GM18526 (cell line): ENCODE data around the gene CEP170.

ENCODE experiments used
- POLR2A ChIP-seq: IDR thresholded peaks from 3 replicates; pipeline ENCODE4 v1.6.1; 2011; ENCODE audit not compliant: insufficient read length; ENCODE audit errors: extremely low read depth

The CEP170 gene

DNA sequence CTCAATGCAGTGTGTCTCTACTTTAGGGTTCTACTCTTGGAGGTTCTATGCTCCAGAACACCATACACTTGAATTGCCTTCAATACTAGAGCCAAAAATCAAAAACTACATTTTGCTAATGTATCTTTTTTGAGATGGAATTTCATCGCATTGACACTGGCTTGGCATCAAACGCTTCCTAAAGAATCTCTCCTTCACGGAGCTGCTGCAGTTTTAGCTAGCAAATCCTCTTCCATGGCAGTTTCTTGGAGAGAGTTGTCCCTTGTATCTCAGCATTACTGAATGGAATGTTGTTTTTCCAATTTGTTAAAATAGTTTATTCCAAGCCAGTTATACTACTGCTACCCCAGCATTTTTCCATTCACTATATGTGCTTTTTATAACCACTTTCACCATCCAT is 18.4 kb upstream of the CEP170 start:
- no peak for TF ChIP-seq POLR2A

DNA sequence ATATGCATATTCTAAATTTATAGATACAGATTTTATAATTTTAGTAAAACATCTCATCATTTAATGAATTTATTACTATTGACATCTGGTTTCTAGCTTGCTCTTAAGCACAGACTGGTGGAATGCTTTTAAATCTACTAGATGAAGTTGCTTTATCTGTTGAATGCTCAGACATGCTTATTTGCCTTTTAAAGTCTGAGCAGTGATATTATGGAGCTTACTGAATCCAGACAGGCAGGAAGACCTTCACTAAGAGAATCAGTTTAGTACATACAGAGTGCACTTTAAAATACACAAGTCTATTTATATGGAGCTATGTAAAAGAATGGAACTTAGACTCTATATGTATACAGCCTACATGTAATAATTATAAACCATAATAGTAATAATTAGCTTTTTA is 17.3 kb upstream of the CEP170 start:
- no peak for TF ChIP-seq POLR2A

DNA sequence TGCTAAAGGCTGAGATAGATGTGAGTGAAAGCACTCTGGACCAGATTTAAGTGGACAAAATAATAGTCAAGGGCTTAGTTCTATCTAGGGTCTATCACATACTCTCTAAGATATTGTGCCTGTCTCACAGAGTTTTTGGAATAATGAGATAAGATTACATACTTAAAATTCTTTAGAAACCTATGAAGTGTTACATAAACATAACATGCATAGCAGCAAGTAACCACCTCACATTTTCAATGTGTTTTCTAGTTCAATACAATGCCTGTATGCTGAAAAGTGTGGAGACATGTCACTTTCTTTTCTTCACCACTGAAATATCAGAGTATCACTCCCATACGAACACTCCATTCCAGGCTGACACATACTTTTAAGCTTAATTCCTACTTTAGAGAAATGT is 16.9 kb upstream of the CEP170 start:
- no peak for TF ChIP-seq POLR2A

DNA sequence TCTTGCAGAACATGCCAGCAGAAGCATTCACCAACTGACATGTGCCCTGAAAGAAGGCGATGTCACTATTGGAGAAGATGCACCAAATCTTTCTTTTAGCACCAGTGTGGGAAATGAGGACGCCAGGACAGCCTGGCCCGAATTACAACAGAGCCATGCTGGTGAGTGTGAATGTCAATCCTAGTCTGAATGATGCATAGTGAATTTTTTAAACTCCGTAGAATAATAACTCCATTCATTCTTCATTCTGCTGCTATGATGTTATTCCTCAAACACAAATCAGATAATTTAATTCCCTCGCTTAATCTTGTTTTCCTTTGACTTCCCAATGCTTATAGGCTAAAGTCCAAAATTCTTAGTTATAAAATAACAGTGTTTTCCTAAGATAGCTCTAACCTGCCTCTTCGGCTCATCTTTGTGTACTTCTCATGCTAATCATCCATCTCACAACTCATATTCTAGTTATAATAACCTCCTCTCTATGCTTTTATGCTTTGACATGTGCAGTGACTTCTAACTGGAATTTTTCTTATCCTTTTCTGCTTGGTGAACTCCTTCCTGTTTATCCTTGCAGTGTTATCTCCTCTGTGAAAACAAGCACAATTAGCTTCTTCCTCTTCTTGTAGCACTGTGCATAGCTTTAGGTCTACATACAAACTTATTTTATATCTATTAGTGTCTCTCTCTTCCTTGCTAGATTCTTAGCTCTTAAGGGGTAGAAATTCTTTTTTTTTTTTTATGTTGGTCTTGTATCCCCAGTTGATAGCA is 15.2 kb upstream of the CEP170 start:
- TF ChIP-seq POLR2A = no peak

DNA sequence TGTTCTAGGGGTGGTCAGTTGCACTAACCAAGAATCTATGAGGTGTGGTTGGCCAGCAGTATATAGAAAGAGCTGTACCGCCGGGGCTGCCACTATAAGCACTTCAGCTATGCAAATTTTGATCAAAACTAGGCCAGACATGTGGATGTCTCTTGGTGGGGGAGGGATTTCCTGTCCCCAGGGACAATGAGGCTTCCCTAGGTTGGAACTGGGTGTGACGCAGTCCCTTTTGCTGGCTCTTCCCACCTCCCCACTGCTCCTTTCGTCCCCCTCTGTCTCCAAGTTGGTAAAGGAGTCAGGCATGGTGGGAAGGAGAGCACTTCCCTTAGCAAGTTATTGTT is 14.3 kb upstream of the CEP170 start:
- TF ChIP-seq POLR2A = no peak

DNA sequence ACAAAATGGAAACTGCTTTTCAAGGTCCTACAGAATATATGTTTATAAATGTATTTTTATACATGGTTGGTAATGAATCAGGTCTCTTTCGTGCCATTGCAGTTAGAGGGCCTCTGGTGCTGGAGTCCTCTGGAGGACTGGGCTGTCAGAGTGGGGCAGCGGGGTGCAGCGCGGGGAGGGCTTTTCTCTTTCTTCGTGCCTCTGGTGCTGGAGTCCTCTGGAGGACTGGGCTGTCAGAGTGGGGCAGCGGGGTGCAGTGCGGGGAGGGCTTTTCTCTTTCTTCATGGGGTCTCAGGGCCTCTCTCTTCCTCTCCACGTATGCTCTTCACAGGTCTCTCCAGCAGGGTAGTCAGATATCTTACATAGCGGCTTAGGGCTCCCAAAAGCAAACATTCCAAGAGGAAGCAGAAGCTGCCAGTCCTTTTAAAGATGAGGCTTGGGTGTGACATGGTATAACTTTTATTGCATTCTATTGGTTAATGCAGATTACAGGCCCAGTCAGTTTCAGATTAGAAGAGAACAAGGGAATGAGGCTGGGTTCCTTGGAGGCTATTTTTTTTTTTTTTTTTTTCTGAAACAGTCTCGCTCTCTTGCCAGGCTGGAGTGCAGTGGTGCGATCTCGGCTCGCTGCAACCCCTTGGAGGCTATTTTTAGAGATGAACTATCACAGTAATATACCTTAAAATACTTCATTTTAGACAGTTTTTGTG is 13.8 kb upstream of the CEP170 start:
- no peak for TF ChIP-seq POLR2A

DNA sequence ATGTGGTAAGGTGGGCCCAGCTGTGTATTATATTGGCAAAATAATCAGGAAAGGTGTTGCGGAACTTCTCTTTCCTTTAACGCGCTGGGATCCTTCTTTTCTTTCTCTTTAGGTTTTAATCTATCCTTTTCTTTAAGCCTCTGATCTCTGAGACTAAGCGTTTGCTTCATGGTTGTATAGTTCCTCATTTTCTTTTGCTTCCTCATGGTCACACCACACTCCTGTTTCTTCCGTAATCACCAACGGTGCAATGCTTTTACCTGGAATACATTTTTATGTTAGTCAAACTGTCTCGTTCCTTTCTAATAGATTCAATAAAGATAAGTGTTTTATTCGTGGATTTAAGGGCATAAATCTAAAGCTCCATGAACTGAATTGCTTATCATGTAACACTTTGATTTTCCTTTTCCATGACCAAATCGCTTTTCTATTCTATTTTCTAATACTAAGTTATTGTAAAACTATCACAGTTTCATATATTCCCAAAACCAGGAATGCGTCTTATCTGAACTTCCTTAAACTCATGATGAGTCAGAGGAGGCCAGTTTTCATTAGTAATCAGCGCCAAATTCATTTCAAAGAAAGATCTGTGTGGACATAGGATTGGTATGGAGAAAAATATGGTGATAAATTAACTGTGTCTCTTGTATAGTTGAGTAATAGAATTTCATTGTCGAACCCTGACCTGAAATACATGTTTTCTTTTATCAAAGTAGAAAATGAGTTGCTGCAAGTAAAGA is 13.0 kb upstream of the CEP170 start:
- no peak for TF ChIP-seq POLR2A

DNA sequence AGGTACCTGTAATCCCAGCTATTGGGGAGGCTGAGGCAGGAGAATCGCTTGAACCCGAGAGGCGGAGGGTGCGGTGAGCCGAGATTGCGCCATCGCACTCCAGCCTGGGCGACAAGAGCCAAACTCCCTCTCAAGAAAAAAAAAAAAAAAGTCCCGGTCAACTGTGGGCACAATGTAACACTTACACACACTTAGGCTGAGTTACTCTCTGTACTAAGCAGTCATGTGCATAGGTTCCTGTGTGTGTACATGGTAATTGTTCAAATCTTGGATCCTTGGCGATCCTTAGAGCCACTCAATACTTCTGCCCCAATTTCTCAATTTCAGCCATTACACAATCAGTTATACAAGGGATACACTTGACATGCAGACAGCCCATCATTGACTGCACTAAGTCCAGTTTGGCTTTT is 12.4 kb upstream of the CEP170 start:
- TF ChIP-seq POLR2A = no peak

DNA sequence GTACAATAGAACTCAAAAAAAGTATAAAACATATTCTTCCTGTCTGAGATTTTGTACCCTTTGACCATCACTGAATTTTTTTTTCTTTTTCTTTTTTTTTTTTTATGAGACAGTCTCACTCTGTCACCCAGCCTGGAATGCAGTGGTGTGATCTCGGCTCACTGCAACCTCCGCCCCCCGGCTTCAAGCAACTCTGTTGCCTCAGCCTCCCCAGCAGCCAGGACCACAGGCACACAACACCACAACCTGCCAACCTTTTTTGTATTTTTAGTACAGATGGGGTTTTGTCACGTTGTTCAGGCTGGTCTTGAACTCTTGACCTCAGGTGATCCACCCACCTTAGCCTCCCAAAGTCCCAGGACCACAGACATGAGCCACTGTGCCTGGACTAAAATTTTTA is 11.2 kb upstream of the CEP170 start:
- no peak for TF ChIP-seq POLR2A

DNA sequence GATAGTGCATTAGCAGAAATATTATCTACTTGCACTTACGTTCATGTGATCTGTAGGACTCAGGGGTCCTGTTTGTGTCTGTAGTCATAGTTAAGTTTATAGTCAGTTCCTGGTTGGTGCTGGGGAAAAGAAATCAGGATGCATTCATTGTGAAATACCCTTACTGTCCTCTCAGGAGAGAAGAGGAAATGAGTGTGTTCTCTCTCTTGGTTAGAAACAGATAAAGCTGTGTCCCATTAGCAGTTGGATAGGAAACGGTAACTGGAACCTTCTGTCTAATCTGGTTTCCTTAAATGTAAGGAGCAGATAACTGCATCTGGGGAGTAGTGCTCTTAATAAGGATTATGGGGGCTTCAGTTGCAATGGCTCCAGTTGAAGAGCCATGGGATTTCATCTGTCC is 9.6 kb upstream of the CEP170 start:
- TF ChIP-seq POLR2A = no peak

DNA sequence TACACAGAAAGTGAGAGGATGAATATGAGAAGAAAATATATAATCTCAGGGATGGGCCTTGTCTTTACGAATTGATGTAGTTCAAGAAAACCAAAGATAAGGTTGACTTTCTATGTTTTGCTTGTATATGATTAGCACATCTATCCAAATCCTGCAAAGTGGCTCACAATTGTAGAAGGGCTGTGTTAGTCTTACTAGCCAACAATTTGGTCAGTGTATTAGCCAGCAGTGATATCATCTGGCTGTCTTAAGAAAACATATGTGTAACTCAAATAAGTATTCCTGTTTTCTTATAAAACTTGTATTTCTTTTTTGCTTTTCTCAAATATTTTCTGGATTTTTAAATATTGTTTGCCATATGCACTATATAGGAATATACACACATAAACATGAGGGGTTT is 6.3 kb upstream of the CEP170 start:
- no peak for TF ChIP-seq POLR2A

DNA sequence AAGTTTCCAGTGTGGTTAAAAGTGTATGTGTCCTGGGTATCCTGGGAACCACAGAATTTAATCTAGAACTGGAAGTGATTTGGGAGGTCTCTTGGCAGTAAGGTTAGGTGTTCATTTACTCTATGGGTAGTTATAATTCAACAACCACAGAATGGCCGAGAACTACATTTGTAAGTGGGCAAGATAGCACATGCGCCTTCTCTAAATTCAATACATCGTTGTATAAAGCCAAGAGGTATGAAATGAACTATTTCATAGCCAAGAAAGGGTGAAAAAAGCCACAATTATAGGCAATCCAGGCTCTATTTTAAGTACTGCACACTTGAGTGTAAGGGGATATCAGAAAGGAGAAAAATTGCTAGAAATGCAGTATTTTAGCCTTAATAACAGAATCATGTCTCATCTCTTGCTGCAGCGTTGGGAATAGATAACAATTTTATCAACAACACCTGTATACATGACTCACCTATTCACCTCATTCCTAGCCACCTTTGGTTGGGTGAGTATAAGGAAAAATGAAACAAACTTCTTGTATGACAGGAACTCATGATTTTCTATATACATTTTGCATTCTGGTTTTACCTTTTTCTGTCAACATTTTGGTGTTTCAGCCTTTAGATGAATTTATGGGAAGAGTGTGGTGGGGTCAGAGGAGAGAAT is 5.3 kb upstream of the CEP170 start:
- TF ChIP-seq POLR2A = no peak

DNA sequence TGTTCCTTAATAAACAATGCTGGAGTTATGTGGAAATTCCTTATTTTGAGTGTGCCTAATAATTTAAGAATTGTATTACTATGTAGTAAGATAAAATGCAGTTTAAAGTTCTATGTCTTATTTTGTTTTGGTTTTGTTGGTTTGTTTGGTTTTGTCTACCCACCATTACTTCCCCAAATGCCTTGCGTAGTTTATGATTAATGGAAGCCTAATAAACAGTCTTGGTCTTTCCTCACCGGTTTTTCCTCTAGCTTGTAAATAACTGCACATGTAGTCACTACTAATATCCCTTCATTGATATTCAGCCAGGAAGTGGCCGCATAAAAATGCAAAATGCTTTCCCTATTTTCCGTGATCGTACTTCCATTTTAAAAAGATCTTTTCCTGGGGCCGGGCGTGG is 3.6 kb upstream of the CEP170 start:
- TF ChIP-seq POLR2A = no peak

DNA sequence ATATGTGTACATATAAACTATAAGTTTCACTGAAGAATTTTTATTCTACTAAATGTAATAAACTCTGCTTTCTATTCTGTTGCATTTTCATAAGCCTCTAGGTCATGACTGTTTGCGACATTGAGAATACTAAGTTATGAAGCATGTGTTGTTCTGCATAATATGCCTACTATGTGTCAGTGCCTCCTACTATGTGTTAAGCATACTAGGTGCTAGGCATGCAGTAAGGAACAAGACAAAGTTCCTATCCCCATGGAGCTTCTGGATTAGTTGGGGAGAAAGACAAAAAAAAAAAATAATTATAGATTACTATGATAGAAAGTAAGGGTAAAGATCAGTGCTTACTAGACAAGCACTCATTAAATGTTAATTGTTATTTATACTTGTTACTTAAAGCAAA is 2.1 kb upstream of the CEP170 start:
- no peak for TF ChIP-seq POLR2A

DNA sequence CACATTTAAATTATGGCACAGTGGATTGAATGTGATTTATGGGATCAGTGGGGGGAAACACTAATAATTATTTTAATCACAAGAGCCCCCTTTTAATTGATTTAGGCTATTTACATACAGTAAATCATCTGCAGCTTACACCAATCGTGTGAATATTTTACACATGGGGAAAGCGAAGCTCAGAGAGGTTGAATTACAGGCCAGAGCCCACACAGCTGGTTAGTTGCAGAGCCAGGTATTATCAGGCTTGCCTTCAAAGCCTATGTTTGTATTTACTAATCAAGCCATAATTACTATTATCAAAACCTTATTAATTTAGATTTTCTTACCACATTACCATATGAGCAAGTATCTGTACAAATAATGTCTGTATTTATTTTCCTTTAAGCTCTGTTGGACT is 1.5 kb upstream of the CEP170 start:
- no peak for TF ChIP-seq POLR2A
